Keratinocyte (primary cell): ENCODE results near the gene MARCHF10. TPM values are rescaled to one million over a fixed set of nuclear protein-coding genes. Genes with fewer than 3 reads are reported as not detected.

Experiments used
- DNase-seq: peaks from one replicate; pipeline ENCODE4 v3.0.0-alpha.2; 2011; ENCODE audit warnings: low read depth, missing footprints, low spot score
- FAIRE-seq: peaks from 2 replicates; lab custom pipeline; 2011; peaks lifted over from hg19 to GRCh38; lab: Jason Lieb, UNC
- H2AFZ ChIP-seq: 2 replicates; pipeline ENCODE4 v1.6.0; 2012; ENCODE audit warnings: low read length, control low read depth, inconsistent platforms; ENCODE audit not compliant: control insufficient read depth
- H3K27ac ChIP-seq: 2 replicates; pipeline ENCODE4 v1.5.1; 2011; ENCODE audit warnings: low read length; ENCODE audit not compliant: control insufficient read depth, insufficient read depth
- H3K27me3 ChIP-seq: 3 replicates; pipeline ENCODE4 v1.6.0; 2011; ENCODE audit warnings: low read length; ENCODE audit not compliant: control insufficient read depth, insufficient read depth; ENCODE audit errors: extremely low read depth
- H3K36me3 ChIP-seq, 2 experiments: 2 replicates in 1 of 2; 3 replicates in 1 of 2; pipeline ENCODE4 v1.5.1; 2011; ENCODE audit warnings: low read length in 2 of 2, mild to moderate bottlenecking in 1 of 2; ENCODE audit not compliant: control insufficient read depth in 2 of 2, insufficient read depth in 2 of 2; ENCODE audit errors: extremely low read depth in 1 of 2
- H3K4me1 ChIP-seq: 3 replicates; pipeline ENCODE4 v1.5.1; 2011; ENCODE audit warnings: low read length; ENCODE audit not compliant: control insufficient read depth, insufficient read depth; ENCODE audit errors: extremely low read depth
- H3K4me2 ChIP-seq: 3 replicates; pipeline ENCODE4 v1.6.0; 2011; ENCODE audit warnings: low read depth, low read length; ENCODE audit not compliant: control insufficient read depth, insufficient read depth; ENCODE audit errors: extremely low read depth
- H3K4me3 ChIP-seq, 3 experiments: fragments of 200-600 bp in 1 of 3; sonication (generic) in 1 of 3; 2 replicates in 2 of 3; 3 replicates in 1 of 3; pipeline ENCODE4 v1.5.1; 2011 to 2016; ENCODE audit warnings: low read length in 3 of 3, mild to moderate bottlenecking in 3 of 3, control low read depth in 2 of 3, inconsistent platforms in 1 of 3, low read depth in 1 of 3, mixed read lengths in 1 of 3, mixed run types in 1 of 3, moderate library complexity in 1 of 3; ENCODE audit not compliant: control insufficient read depth in 2 of 3, insufficient read depth in 2 of 3; ENCODE audit errors: extremely low read depth in 1 of 3
- H3K79me2 ChIP-seq: 2 replicates; pipeline ENCODE4 v1.6.0; 2012; ENCODE audit warnings: low read length; ENCODE audit not compliant: control insufficient read depth, insufficient read depth
- H3K9ac ChIP-seq: 3 replicates; pipeline ENCODE4 v1.6.0; 2011; ENCODE audit warnings: low read length; ENCODE audit not compliant: control insufficient read depth, insufficient read depth; ENCODE audit errors: extremely low read depth
- H3K9me1 ChIP-seq: 3 replicates; pipeline ENCODE4 v1.6.0; 2011; ENCODE audit warnings: low read length; ENCODE audit not compliant: control insufficient read depth, insufficient read depth; ENCODE audit errors: extremely low read depth
- H3K9me3 ChIP-seq: 2 replicates; pipeline ENCODE4 v1.5.1; 2012; ENCODE audit warnings: low read depth, low read length; ENCODE audit not compliant: control insufficient read depth
- H4K20me1 ChIP-seq: 3 replicates; pipeline ENCODE4 v1.6.0; 2011; ENCODE audit warnings: low read length; ENCODE audit not compliant: control insufficient read depth, insufficient read depth; ENCODE audit errors: extremely low read depth
- CTCF ChIP-seq, 3 experiments: IDR thresholded peaks in 1 of 3; conservative IDR thresholded peaks in 1 of 3; optimal IDR thresholded peaks in 1 of 3; 2 replicates in 2 of 3; 3 replicates in 1 of 3; pipeline versions ENCODE3 to v1.5.1; 2011; ENCODE audit warnings: low read length in 3 of 3, mild to moderate bottlenecking in 3 of 3, moderate library complexity in 2 of 3, control low read depth in 1 of 3, inconsistent platforms in 1 of 3; ENCODE audit not compliant: insufficient read depth in 2 of 3; ENCODE audit errors: extremely low read depth in 1 of 3
- EZH2 ChIP-seq: IDR thresholded peaks from one replicate; pipeline ENCODE4 v1.6.1; 2012; ENCODE audit warnings: inconsistent platforms, mild to moderate bottlenecking, low read length, moderate library complexity
- dilution Hi-C: fragments of 300-500 bp; cut with MboI; formaldehyde crosslinking; loops from one replicate; pipeline ENCODE4 v1.7.0; 2020; ENCODE audit warnings: low sequenced_read_pairs; ENCODE audit not compliant: extremely low pct_ligation_motif_present
- polyA plus RNA-seq, 5 experiments: library from polyadenylated mRNA; depleted of rRNA in 3 of 5; stranded (reverse) in 3 of 5; stranded (forward) in 1 of 5; unstranded in 1 of 5; fragments of >200 nt; gene quantifications; 1 replicate in 1 of 5; 2 replicates in 3 of 5; 3 replicates in 1 of 5; pipeline versions ENCODE4 v1.2.1 to v1.2.3, GENCODE V29; 2011 to 2012; ENCODE audit warnings: missing spikeins in 2 of 5, low read depth in 1 of 5, low replicate concordance in 1 of 5

MARCHF10 gene
- polyA plus RNA-seq, 1 donor (not counting 4 experiments of a cell fraction or from before 2014, with no cell fraction given), result not detected

- Histone ChIP-seq H3K9ac (no peak overlapping the region), H3K9me3 (no peaks in the 10 kb centered on the region), H3K4me3 (no peak overlapping the region), H3K9me1 (no peaks in the 10 kb centered on the region), H3K27me3 (no peaks in the 10 kb centered on the region), H3K4me1 (peaks cover 11% of the 10 kb centered on the region), H3K4me2 (no peak overlapping the region), H3K27ac (no peak overlapping the region), H3K36me3 (no peaks in the 10 kb centered on the region), H2AFZ (peak overlapping the region; percentile 58), H4K20me1 (no peaks in the 10 kb centered on the region), H3K79me2 (no peaks in the 10 kb centered on the region)
- FAIRE-seq, result no peak
- no peak for TF ChIP-seq EZH2
- DNase-seq, result no peak
- dilution Hi-C loops, result no loop called here
These were observed 69.8 kb downstream of the MARCHF10 start for GRCh38 chr17:62738281-62738680.

- dilution Hi-C loops, result no loop called here
- peak; percentile 65 for FAIRE-seq
- H3K4me3 ChIP-seq, result no peak overlapping the region
These were observed 70.6 kb downstream of the MARCHF10 start for GRCh38 chr17:62737513-62737912.

More at GRCh38 chr17:62737513-62737912, 70.6 kb downstream of the MARCHF10 start:
- no peaks in the 10 kb centered on the region for H3K79me2 ChIP-seq
- H3K27ac ChIP-seq, result peak overlapping the region; percentile 22
- H3K36me3 ChIP-seq, result no peaks in the 10 kb centered on the region
- H4K20me1 ChIP-seq, result no peaks in the 10 kb centered on the region
- H3K27me3 ChIP-seq, result no peaks in the 10 kb centered on the region
- DNase-seq, result no peak
- TF ChIP-seq EZH2 (no peak), CTCF (optimal IDR thresholded peaks at IDR 0.05 in 1 of 3, IDR thresholded peaks at IDR 0.05 in 1 of 3, conservative IDR thresholded peaks at IDR 0.05 in 1 of 3; ENCODE audit: extremely low read depth in 1 of 3, insufficient read depth in 2 of 3, low read length in 3 of 3) (no peak)
- H3K4me2 ChIP-seq, result peak overlapping the region; percentile 49
- H3K4me1 ChIP-seq, result peaks cover 11% of the 10 kb centered on the region
- H3K9me1 ChIP-seq, result no peaks in the 10 kb centered on the region
- peak overlapping the region; percentile 58 for H2AFZ ChIP-seq
- no peak overlapping the region for H3K9ac ChIP-seq
- no peaks in the 10 kb centered on the region for H3K9me3 ChIP-seq
